C4-2B (cell line): ENCODE measurements around the gene OR6C1.

Experiments used
- ZFX ChIP-seq: fragments of 450-650 bp; IDR thresholded peaks from 2 replicates; pipeline ENCODE4 v1.6.1; 2017
- TF ChIP-seq, protein P1 (sequence below): fragments of 450-650 bp; conservative IDR thresholded peaks from 2 replicates; pipeline ENCODE4 v1.5.1; 2017; ENCODE audit warnings: mild to moderate bottlenecking

DNA sequence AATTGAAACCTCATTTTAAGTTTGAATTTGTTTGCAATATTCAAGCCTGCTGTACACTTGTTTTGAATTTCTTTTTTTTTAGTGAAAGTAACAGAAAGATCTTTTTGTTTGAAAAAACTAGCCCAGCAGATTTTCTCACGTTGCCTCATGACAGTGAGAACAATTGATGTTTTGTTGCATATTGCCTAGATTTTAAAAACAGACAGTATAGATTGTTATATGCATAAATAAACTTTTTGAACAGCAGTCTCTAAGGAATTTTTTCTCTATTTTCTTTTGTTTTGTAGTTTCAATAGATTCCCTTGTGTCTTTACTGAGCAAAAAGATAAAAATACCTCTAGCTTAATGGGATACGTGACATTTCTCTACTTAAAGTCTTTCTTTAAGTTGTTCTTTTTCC lies 33.2 kb upstream of the OR6C1 start:
- TF ChIP-seq, protein P1, sequence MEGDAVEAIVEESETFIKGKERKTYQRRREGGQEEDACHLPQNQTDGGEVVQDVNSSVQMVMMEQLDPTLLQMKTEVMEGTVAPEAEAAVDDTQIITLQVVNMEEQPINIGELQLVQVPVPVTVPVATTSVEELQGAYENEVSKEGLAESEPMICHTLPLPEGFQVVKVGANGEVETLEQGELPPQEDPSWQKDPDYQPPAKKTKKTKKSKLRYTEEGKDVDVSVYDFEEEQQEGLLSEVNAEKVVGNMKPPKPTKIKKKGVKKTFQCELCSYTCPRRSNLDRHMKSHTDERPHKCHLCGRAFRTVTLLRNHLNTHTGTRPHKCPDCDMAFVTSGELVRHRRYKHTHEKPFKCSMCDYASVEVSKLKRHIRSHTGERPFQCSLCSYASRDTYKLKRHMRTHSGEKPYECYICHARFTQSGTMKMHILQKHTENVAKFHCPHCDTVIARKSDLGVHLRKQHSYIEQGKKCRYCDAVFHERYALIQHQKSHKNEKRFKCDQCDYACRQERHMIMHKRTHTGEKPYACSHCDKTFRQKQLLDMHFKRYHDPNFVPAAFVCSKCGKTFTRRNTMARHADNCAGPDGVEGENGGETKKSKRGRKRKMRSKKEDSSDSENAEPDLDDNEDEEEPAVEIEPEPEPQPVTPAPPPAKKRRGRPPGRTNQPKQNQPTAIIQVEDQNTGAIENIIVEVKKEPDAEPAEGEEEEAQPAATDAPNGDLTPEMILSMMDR, result no peak
- no peak for TF ChIP-seq ZFX
